Esophagus mucosa (tissue), 1 donor: ENCODE measurements around the gene CYB561D1. TPM values are rescaled to one million over a fixed set of nuclear protein-coding genes. Genes with fewer than 3 reads are reported as not detected.

Experiments used
- ATAC-seq: fragments of 200-7000 bp; cut with Tn5 transposase; one replicate; pipeline ENCODE4 v1.9.1; 2020
- total RNA-seq: library from RNA; stranded (reverse); gene quantifications from one replicate; pipeline ENCODE4 v1.2.4, GENCODE V29; 2023
- donor health status: DM: yes; HTN: yes; CAD: no.

Gene CYB561D1
- total RNA-seq, 1 donor from 2014 or later: 7.2 TPM

DNA sequence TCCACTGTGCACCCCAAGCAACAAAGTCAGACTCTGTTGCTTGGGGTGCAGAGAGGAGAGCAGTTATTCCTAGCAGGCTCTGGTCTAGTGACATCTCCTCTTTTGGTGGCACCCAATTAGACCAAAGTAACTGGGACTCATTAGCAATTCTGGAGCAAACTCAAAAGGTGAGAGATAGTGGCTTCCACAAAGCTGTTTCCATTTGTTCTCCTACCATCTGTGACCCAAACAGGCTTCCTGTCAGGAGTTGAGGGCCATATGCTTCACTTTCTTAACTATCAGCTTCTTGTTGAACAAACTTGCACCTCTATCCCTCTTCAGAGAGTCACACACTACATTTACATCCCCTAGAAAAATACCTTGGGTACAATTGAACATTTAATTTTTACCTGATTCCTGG, 11.7 kb upstream of the CYB561D1 start:
- ATAC-seq: no peak

- ATAC-seq: peak; percentile 20
These were observed 10.9 kb upstream of the CYB561D1 start for GRCh38 chr1:109482791-109483671.

- peak; percentile 92 for ATAC-seq
These were observed 10.0 kb upstream of the CYB561D1 start, which contains the start of gene ATXN7L2 for GRCh38 chr1:109483672-109484518. ATXN7L2 (plus strand) TSS chr1:109483905; CDS start chr1:109483954, 49 bp downstream.

DNA sequence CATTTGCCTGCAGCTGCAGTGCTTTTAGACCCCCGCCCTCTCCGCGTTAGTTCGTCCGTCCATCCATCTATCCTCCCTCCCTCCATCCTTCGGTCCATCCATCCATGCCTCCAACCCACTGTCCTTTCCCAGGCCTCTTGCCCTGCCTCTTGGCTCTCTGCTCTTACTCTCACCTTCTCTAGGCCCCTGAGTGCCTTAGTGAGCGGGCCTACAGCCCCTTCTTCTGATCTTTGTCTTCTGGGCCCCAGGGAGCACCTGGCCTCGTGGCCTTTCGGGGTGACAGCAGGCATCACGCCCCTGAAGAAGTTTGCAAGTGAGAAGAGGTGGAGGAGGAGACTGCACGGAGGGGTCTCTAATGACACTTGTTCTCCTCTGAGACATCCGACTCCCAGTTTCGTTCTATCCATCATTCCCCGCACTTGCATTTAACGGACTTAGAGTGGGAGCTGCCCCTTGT, 9.3 kb upstream of the CYB561D1 start:
- ATAC-seq: no peak

GRCh38 chr1:109485001-109485400, 8.9 kb upstream of the CYB561D1 start:
- no peak for ATAC-seq

DNA sequence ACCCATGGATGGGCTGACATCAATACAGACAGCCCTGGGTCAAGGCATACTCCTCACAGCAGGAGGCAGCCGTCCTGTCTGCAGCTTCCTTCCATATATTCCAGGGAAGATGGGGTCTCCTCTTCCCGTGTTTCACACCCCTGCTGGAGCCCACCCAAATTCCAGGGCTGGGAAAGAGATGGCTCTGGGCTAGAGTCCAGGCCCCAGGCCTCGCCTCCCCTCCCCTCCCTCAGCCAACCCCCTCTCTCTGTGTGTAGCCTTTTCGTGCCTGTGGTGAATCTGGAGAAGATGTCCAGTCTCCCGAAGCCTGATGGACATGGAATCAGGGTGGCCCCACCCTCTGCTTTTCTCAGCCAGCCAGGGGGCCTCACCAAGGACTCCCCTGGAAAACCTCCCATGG, 6.6 kb upstream of the CYB561D1 start:
- no peak for ATAC-seq

DNA sequence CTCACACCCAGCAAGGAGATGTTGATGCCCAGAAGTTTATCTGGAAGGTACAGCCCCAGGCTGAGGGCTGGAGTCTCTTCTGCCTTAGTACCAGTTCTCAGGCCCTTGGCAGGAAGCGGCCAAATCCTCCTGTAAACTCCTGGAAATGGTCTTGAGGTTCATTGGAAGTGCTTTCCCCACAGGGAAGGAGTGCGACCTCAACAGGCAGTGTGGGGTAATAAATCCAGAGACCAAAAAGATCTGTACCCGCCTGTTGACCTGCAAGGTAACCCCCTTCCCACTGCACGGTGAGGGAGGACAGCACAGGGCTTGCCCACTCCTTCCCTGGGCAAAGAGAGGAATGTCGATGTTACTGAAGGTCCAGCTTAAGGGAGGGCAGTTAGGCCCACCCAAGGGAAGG, 5.7 kb upstream of the CYB561D1 start:
- ATAC-seq: no peak

GRCh38 chr1:109488696-109489095, 5.2 kb upstream of the CYB561D1 start:
- ATAC-seq: no peak

GRCh38 chr1:109490029-109490933, 3.6 kb upstream of the CYB561D1 start:
- peak; percentile 54 for ATAC-seq

DNA sequence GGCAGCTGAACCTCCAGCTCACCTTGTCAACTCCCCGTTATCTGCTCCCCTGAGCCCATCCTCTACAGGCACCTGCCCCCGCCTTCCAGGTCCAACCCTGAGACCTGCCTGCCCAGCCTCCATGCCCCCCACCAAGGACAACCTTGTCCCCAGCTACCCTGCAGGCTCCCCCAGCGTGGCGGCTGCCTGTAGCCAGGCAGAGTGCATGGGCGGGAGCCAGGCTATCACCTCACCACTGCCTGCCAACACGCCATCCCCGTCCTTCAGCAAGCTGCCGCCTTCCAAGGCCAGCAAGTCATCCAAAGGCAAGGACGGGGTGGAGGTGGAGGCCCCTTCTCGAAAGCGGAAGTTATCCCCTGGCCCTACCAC, 3.0 kb upstream of the CYB561D1 start:
- ATAC-seq: no peak

DNA sequence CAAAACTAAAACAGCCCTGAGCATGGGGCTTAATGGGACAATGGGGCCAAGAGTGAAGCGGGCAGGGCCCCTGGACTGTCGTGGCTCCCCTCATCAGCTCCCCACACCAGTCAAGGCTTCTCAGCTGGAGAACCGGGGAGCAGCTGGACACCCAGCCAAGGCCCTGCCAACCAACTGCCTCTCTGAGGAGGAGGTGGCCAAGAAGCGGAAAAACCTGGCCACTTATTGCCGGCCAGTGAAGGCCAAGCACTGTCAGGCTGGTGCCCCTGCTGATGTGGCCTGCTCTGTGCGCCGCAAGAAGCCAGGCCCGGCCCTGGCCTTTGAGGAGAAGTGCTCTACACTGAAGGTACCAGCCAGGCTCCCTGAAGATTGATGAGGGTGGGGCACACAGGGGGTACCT, 2.5 kb upstream of the CYB561D1 start:
- ATAC-seq: no peak

DNA sequence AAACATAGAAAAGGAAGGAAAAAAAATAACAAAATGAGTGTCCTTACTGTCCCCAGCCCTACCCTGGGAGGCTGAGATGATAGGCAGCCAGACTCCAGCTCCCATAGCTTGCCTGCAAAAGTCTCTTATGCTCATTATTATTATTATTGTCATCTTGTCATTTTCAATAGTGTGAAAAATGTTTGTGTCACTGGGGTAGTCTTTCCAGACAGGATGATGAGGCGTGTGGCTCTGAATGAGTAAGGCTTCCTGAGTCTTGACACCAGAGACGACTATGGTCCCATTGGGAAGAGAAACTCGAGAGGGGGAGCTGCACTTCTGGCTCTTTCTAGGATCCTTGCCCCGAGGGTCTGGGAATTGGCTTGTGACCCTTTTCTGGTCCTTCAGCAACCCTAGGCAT, 1.1 kb upstream of the CYB561D1 start:
- ATAC-seq: no peak

DNA sequence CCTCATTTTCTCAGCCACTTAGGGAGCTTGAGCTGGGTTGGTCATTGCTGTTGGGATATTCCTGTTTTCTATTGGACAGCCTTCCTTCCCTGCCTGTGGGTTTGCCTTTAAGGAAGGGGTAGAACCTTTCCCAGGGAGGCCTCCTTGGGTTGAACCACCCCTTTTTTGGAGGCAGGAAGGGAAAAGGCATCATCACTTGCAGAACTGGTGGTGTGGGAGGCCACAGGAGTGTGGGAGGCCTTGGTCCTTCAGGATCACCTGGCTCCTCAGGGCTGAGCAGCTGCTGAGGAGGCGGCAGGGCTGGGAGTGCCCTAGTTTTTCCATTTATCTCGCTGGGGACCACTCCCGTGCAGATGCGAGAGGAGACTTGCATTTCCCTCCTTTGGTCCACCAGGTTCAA, 667 bp upstream of the CYB561D1 start:
- ATAC-seq: no peak

GRCh38 chr1:109495738-109496137, 1.8 kb downstream of the CYB561D1 start:
- no peak for ATAC-seq

DNA sequence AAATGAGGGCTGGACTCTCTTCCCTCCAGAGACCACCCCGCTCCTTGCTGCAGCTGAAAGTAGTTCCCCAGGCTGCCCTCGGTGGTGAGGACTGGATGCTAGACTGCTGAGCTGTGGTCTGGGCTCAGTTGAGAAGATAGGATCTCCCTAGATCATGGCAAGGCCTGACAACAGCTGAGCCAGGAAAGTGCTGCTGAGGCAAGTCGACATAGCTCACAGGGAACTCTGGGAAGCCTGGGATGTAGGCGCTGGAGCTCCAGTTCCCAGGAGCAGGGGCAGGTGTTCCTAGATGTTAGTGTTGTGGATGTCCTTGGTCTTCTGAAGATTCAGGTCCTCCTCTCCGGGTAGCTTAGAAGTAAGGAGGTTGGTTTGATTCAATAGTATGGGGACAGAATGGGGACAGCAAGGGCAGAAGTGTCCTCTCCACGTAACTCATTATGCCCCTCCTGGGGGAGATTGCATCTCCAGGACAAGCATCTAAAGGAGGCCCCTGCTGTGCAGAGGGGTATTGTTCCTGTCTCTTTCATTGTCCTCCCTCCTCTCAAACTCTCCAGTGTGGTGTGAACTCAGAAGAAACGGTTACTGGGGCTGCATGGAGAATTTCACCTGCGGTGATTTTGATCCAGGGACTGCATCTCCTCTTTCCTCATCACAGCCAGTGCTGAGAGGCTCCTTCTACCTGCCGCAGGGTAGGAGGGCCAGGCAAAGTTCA, 3.7 kb downstream of the CYB561D1 start:
- ATAC-seq: no peak

GRCh38 chr1:109498161-109498801, 4.4 kb downstream of the CYB561D1 start:
- ATAC-seq: no peak

DNA sequence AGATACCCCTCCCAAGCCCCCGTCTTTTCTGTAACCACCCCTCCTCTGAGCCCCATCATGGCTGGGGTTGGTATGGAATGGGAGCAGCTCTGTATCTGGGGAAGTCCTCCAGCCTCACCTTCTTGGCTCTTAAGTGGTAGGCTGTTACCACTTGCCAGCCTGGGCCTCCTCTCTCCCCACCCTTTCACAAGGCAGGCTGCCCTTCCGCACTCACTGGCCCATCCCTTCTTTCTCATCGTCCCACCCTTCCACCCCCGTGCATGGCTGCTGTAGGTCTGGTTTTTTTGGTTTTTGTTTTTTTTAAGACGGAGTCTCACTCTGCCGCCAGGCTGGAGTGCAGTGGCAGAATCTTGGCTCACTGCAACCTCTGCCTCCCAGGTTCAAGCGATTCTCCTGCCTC, 5.2 kb downstream of the CYB561D1 start:
- ATAC-seq: peak; percentile 83

DNA sequence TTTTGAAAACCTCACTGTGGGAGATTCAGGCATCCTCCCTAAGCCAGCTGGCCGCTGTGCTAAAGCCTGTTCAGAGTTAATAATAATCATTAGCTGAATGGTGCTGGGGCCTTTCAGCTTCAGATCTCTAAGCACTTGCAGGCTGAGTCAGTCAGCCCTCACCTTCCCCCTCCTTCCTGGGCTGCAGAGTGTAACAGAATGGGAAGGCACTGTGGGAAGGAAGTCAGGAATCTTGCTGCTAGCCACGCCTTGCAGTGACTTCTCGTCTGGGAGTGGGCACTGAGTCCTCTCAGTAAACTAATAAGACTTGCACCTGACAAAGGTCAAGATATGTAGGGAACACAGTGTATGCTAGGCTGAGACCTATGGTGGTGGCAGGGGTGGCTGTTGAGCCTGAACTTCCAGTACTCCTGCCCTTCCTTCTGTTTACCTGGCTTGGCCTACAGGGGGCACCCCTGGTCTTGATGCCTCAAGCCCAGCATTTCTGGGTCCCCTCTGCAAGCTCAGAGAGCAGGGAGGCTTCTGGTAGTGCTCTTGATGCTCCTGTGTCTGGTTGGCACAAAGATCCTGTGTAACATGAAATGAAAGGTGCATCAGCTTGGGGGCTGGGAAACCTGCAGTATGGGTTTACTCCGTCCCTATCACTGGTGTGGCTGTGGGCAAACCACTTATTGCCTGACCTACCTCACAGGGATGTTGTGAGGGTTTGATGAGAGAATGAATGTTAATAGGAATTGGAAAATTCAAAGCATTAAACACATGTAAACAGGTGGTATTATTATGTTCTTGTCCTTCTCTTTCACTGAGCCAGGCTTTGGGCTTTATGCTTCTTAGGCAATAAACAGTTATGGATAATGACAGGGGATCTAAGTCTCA, 6.0 kb downstream of the CYB561D1 start:
- ATAC-seq: peak; percentile 82

DNA sequence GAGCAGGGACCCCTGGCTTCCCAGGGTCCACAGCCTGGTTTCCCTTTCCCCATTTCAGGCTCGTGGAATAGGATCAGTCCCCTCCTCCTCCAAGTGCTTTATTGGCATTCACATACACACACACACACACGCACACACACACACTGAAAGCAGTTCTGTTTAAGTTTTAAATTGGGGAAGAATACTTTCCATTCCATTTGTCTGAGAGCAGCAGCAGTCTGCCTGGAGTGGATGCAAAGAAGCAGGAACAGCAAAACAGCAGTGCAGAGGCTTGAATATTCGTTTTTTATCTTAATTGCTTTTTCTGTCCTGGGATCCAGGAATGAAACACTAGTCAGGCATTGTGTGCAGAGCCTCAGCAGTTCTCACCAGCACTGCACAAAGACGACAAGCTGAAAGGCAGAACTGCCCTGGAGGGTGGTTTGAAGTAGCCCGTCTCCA, 7.1 kb downstream of the CYB561D1 start:
- no peak for ATAC-seq
